Activated CD8-positive, alpha-beta memory T cell treated with anti-CD3 and anti-CD28 coated beads for 48 hours (primary cell): ENCODE data around the gene NDUFS2.
"Not testable (repeated sequence)": the region's sequence is repeated elsewhere in the genome, so short reads cannot be mapped to it uniquely, and the experiment has no call there.

Experiments used
- DNase-seq, 3 experiments: peaks; one replicate each; pipeline ENCODE4 v3.0.0-alpha.2; 2020; ENCODE audit warnings: low read depth in 2 of 3, low spot score in 2 of 3

The NDUFS2 gene

GRCh38 chr1:161242313-161242712, 40.1 kb downstream of the NDUFS2 start:
- no peak for DNase-seq

DNA sequence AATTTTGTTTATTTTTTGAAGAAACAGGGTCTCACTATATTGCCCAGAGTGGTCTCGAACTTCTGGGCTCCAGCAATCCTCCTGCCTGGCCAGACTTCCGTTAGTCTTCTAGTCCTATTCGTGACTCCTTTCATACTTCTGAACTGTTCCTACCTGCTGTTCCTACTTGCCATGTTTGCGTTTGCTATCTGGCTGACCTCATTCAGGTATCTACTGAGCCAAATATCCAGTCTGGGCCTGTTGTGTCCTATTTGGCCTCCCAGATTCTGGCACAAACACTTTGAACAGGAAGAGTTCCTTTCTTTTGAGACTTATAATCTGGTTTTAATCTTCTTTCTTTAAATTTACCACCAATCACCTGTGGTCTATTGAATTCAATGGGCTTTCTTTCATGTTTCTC, 42.7 kb downstream of the NDUFS2 start:
- DNase-seq: no peak

- not testable (repeated sequence) for DNase-seq
Measured at GRCh38 chr1:161250100-161250499, 47.9 kb downstream of the NDUFS2 start.

GRCh38 chr1:161250829-161251228, 48.7 kb downstream of the NDUFS2 start:
- DNase-seq: no peak

DNA sequence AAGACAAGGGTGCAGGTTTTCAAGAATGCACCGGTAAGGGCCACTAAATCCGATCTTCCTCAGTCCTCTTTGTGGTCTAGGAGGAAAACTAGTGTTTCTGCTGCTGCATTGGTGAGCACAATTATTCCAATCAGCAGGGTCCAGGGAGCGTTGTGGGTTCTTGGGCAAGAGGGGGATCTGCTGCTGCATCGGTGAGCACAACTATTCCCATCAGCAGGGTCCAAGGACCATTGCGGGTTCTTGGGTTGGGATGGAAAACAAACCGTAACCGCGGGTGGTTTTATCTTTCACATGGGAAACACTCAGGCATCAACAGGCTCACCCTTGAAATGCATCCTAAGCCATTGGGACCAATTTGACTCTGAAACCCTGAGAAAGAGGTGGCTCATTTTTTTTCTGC, 49.4 kb downstream of the NDUFS2 start:
- no peak for DNase-seq

- DNase-seq: not testable (repeated sequence)
Measured at GRCh38 chr1:161255302-161255701, 53.1 kb downstream of the NDUFS2 start.

DNA sequence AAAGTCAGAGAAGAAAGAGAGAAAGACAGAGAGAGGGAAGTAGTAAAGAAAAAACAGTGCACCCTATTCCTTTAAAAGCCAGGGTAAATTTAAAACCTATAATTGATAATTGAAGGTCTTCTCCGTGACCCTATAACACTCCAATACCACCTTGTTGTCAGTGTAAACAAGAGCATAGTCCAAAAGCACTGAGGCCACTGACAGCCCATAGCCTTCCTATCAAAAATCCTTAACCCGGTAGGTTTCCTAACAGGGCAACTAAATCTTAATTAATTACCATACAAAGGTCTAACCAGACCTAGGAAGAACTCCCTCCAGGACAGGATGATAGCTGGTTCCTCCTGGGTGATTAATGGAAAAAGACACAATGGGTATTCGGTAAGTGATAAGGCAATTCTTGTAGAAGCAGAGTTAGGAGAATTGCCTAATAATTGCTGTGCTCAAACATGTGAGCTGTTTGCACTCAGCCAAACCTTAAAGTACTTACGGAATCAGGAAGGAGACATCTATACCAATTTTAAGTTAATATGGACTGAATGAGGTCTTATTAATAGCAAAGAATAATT, 53.9 kb downstream of the NDUFS2 start:
- DNase-seq: not testable (repeated sequence)

GRCh38 chr1:161257109-161257508, 54.9 kb downstream of the NDUFS2 start:
- DNase-seq: not testable (repeated sequence)

- DNase-seq: peak in 2 of 3 experiments; percentile 16 to 30
Measured at GRCh38 chr1:161258439-161259344, 56.5 kb downstream of the NDUFS2 start, which contains the start of gene PCP4L1. Gene PCP4L1, plus strand, starts transcription at chr1:161258745. Its CDS starts 230 bp downstream, at chr1:161258975.

GRCh38 chr1:161259345-161259702, 57.2 kb downstream of the NDUFS2 start:
- DNase-seq: no peak

- no peak for DNase-seq
Measured at GRCh38 chr1:161259765-161260164, 57.6 kb downstream of the NDUFS2 start.

DNA sequence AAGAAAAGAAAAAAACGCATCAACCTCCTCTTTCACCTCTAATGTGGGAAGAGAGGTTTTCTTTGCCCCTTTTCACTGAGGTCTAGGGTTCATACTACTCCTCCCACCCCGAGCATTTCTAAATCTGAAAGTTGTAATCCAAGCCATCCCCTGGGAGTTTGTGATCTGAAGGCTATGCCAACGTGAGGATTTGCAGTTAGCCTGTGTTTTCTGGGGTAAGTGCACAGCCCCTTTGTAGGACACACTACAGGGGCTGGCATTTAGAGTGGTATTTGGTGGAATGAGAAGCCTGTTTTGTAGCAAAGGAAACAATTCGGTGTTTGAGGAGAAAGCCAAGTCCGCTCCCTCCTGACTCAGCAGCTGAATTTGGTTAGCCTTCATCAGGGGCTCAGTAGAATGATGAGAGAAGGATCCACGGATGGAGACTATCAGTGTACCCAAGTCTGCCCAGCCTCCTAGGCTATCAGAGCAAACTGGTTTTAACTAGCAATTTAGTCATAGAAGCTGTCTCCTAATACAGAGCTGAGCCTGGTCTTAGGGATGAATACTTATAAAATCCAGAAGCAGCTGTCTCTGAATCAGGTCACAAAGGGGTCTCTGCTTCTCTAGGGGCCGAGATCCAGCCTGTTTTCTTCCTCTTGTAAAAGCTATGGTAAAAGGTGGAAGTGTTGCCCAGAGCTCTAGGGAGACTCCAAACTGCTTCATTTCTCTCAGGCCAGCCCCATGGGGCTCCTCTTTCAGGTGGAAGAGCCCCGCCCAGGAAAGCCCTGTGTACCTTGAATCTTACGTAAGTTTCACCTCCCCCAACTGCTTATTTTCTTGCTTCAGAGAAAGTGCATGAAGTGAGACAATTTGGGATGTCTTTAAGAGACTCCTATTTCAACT, 58.5 kb downstream of the NDUFS2 start:
- no peak for DNase-seq

DNA sequence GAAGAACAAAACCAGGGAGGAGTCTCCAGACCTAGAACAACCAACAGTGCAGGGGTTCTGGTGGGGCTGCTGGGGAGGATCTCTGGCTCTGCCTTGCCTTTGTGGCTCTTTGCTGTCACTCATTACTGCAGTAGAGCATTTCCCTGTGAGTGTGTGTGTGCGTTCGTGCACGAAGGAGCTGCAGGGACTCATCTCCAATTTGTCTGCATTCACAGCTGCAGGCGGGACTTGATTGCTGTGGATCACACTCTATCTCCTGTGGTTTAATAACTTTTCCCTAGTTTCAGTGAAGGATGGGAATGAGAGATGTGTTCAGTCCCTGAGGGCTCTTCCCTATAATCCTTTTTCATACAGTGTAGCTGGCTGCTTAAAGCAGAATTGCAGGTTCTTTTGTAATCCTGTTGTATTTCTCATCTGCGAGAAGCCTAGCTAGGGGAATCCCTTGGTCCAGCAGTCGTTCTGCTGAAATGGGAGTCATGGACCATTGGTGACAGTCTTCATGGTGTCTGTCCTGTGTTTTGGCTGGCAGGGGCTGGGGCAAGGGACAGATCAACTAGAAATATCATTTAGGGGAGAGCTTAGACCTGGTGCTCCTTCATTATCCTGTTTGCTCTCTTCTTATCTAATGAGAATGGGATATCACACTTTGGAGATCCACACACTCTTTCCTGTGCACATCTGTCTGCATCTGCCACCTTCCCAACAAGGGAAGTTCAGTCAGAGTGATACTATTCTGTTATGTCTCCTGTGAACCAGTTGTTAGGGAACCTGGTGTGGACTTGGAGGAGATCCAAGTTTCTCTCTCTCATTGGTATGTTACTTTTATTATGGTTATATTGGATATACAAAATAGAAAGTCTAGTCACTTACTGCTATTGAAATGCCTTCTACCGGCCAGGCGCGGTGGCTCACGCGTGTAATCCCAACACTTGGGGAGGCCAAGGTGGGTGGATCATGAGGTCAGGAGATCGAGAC, 59.4 kb downstream of the NDUFS2 start:
- no peak for DNase-seq
